ENCODE measurements around the gene ITPK1.
"Not testable (repeated sequence)": the region's sequence is repeated elsewhere in the genome, so short reads cannot be mapped to it uniquely, and the experiment has no call there.

Gene ITPK1

DNA sequence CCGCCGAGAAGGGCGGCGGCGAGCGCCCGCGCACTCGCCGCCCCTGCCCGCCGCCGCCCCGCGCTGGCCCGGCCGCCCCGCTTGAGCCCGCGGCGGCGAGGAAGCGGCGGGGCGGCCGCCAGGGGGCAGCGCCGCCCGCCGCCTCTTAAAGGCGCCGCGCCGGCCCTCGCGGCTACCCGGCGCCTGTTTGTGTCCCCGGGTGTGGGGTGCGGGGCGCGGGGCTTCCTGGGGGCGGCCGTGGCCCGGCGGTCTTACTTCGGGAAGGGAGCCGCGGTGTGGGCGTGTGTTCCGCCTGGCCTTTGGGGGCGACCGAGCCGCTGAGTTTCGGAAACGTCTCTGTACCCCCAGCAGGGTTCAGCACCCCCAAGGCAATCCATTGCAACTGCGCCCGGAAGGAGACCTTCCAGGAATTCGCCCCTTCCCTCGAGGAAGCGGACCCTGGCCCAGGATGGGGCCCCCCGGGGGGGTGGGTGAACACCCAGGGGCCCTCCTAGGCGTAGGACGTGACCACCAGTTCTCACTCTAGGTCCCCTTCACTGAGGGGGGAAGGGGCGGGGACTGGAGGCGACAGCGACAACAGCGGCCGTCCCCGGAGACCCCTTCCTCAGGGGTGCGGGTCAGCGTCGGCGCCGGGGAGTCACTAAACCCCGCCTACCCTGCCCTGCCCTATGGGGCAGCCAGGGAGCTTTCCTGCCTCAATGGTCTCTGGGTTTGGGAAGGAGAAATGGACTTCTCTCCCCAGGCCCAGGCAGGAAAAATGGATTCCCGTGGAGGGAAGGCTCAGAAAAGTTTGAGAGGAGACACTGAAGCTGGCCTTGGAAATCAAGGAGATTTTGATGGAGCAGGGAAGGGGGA is at the start of gene ITPK1:
Gene ITPK1, minus strand, starts transcription at position 105 of the 855 bp plus-strand sequence. CDS start 762 bp downstream, outside the sequence.
- DNase-seq = peak; percentile 42 to 49

DNA sequence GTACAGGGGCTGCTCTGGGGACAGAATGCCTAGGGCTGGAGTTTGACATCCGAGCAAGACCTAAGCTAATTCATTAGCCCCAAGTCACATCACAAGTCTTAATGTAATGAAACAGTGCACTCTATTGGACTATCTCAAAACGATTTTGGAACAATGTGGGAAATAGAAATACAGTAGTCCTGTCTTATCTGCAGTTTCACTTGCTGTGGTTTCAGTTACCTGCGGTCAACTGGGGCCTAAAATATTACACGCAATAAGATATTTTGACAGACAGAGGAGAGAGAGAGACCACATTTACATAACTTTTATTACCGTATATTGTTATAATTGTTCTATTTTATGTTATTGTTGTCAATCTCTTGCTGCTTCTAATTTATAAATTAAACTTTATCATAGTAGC is 47.8 kb upstream of the ITPK1 start:
- DNase-seq = no peak

DNA sequence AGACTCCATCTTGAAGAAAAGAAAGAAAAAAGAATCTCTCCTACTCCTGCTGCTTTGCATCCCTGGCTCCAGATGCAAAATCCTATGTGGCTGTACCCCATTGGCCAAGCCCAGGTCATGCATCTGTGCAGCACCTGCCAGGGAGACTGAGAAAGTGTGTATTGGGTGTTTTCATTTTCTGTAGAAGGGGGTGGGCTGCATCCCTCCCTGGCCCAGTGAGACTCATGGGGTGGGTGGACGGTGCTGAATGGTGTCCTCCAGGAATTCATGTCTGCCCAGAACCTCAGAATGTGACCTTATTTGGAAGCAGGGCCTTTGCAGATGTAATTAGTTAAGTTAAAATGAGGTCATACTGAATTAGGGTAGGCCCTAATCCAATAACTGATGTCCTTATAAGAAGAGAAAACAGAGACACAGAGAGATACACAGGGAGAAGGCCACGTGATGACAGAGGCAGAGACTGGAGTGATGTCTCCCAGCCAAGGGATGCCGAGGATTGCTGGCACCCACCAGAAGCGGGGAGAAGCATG is 45.8 kb upstream of the ITPK1 start:
- DNase-seq = no peak

DNA sequence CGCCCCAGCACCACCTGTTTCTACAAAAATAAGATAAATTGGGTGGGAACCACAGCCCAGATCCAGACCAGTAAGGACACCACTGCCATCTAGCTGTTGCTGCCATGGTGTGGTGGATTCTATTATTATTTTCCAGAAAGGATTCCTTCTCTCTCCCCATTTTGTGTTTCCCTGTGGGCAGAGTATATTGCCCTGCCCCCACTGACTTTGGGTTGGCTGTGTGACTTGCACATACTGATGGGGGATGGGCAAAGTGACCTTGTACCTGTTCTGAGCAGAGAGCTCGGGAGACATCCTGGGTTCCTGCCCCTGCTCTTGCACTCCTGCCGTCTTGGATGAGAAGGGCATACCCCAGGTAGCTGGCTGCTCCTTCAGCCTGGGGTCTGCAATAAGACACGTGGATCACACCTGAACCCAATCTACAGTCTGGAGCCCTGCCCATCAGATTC is 44.7 kb upstream of the ITPK1 start:
- no peak for DNase-seq

DNA sequence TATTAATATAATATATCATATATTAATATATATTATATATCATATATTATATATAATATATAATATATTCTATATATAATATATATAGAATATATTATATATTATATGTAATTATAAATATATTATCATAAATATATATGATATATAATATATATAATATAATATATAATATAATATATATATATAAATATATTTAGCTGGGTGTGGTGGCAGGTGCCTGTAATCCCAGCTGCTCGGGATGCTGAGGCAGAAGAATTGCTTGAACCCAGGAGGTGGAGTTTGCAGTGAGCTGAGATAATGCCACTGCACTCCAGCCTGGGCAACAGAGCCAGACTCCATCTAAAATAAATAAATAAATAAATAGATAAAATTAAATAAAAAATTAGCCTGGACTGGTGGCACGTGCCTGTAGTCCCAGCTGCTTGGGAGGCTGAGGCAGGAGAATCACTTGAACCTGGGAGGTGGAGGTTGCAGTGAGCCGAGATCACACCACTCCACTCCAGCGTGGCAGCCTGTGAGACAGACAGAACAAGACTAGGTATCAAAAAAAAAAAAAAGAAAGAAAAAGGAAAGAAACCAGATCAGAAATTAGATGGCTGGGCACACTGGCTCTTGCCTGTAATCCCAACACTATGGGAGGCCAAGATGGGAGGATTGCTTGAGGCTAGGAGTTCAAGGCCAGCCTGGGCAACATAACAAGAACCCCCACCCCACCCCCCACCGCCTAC is 44.1 kb upstream of the ITPK1 start:
- not testable (repeated sequence) for DNase-seq

DNA sequence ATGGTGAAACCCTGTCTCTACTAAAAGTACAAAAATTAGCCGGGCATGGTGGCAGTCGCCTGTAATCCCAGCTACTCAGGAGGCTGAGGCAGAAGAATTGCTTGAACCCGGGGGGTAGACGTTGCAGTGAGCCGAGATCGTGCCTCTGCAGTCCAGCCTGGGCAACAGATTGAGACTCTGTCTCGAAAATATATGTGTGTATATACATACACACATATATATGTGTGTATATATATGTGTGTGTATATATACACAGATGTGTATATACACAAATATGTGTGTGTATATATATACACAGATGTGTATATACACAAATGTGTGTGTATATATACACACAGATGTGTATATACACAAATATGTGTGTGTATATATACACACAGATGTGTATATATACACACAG is 42.6 kb upstream of the ITPK1 start:
- DNase-seq = not testable (repeated sequence)

DNA sequence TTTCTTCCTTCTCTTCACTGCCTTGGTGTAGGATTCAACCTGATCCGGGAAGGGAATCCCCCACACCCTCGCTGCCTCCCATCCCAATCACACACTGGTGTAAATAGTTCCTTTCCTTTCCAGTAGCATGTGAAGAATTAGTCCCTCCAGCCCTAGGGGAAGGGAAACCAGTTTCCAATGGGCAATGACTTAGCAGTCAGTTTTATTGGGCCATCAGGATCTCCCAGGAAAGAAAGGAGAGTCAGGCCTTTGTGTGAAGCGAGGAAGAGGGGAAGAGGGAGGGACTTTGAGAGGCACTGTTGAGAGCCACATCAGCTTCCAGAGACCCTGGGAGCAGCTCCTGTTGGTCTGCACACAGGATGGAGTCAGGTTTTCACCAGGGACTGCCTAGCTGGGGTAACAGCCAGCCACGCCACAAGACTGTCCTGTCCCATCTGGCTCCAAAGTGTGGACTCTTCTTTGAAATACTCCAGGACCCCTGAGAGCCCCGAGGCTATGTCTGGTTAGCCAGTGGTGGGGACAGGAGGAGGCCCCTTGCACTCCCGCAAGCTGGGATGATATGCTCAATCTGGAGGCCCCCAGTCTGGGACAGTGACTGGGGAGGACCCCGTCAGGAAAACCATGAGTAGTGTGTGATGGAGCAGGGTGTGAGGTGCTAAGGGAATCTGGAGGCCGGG is 41.1 kb upstream of the ITPK1 start:
- no peak for DNase-seq

DNA sequence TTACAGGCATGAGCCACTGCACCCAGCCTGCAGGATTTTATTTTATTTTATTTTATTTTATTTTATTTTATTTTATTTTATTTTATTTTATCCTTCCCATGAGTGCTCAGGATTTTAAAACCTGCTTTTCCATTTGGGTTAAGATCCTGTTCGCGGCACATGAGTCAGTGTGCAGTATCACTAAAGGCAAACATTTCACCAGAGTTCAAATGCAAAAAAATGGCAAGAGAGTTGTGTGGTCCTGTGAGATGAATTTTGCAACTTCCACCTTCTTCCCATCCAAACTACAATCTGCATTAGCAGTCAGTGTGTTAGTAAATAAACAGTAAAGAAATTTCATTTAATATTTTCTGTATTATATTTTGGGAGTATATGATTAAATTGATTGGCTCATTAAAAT is 39.9 kb upstream of the ITPK1 start:
- no peak for DNase-seq

DNA sequence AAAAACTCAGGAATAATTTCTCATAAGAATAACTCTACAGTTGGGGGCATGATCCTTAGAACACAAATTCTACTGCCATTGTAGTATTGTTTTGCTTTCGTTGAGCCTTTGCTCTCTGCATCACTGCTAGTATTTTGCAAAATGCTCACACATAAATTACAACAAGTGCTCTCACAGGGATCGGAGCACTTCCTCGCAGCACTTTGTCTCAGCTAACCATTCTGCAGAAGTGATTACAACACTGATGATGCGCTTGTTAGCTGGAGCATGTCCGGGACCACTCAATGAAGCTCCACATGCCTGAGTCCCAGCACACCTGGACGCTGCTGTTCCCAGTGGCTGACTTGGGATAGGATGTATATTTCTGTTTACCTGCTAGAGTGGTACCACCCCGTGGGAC is 37.4 kb upstream of the ITPK1 start:
- no peak for DNase-seq

DNA sequence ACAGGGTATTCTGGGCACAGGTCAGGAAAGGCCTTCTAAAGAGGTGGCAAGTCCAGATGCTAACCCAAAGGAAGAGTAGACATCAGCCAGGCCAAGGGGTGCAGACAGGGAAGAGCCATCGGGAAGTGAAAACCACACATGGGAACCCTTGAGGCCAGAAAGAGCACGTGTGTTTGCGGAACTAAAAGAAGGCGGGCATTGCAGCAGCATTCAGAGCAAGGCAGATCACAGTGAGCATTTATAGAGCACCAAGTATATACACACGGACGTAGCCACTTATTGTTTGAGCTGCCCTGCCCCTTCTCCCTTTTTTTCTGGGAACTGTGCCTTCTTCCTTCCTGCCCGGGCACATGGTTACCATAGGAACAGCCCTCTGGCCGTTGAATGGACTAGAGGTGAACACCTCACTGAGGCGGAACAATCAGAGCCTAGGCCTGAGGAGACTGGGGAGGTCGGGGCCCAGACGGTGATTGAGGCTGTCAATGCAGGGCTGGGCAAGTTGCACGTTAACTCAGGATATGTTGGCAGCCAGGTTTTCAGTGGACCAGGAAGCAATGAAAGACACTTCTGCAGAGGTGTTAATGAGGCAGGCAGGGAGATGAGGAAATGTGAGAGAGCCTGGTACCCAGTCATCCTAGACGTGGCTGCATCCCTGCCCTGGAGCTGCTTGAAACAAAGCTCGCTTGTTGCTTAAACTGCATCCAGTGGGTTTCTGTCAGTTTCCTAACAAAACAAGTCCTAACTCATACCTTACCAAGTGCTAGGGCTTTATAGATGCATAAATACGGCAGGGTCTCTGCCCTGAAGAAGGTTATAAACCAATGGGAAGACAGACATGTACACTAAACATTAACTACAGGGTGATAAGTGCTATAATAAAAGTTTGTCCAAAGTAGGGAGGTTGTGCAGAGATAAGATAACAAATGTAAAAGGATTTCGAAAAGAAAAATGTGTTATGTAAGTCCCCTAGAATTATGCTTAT is 34.8 kb upstream of the ITPK1 start:
- peak in 1 of 2 donors; percentile 7 for DNase-seq

DNA sequence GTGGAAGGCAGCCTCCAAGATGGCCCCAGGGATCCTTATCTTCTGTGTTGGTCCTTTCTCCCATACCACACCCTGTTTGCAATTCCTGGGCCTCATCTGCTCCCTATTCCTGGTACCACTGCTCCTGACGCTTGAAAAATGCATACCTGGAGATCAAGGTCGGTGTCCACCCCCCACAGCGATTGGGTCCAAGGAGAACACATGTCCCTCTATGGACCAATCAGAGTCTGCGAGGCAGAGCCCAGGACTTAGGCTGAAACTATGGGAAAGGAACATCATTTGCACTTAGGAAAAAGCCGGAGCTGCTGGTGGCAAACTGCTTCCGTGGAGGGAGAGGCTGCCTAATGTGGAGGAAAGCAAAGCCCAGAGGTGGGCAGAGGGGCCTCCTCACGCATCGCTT is 33.3 kb upstream of the ITPK1 start:
- no peak for DNase-seq

DNA sequence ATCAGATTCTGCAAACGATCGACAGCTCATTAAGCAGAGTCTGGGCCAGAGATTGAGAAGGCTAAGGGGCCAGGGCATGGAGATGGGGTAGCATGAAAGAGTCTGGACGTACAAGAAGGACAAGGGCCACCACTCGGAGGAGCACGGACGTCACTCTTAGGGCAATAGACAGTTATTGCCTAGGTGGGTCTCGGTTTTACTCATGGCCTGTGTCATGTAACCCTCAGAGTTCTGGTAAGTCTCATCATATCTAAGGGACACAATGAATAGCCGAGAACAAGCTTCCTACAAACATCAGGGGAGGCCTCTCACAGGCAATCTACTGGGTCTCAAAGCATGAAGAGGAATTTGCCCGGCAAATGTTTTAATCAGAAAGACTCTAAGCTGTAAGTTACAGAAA is 30.4 kb upstream of the ITPK1 start:
- DNase-seq = no peak

DNA sequence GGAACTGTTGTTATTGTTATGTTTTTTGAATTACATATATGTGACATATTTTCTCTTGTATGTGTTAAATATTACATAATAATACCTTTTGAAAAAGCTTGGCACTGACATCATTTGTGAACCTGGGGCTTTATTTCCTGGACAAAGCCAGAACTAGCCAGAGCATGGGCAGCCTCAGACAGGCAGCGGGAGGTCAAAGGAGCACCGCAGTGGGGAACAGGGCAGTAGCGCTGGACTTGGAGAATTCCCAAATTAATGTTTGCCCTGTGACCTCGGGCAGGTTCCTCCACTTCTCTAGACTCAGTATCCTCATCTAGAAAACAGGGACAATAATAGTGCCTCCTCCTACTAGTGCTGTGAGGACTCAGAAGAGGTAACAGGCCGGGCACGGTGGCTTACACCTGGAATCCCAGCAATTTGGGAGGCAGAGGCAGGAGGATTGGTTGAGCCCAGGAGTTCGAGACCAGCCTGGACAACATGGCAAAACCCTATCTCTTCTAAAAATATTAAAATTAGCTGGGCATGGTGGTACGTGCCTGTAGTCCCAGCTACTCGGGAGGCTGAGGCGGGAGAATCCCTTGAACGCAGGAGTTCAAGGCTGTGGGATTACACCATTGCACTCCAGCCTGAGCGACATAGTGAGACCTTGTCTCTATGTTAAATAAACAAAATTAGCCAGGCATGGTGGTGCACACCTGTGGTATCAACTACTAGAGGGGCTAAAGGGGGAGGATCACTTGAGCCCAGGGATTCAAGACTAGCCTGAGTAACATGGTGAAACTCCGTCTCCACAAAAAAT is 27.3 kb upstream of the ITPK1 start:
- no peak for DNase-seq

DNA sequence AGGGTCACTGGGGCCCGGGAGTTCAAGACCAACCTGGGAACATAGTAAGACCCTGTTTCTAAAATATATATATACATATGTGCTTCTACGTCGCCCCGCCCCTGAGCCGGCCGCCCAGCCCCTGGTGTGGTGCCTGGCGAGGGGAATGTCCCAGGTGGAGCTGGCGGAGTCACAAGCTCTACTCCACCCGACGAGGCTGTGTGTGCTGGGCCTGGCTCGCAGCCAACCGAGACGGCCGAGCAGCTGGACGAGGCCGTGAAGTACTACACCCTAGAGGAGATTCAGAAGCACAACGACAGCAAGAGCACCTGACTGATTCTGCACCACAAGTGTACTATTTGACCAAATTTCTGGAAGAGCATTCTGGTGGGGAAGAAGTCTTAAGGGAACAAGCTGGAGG is 22.1 kb upstream of the ITPK1 start:
- no peak for DNase-seq

DNA sequence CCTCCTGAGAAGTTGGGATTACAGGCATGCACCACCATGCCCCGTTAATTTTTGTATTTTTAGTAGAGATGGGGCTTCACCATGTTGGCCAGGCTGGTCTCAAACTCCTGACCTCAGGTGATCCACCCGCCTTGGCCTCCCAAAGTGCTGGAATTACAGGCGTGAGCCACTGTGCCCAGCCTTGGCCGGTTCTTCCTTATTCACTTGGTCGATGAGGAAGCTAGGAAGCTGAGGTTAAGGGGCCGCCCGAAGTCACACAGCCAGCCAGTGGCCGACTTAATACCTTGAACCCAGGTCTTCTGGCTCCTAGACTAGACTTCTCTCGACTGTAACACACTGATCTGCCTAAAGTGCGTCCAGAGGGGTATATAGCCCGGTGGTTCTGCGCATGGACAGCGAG is 20.8 kb upstream of the ITPK1 start:
- not testable (repeated sequence) for DNase-seq

DNA sequence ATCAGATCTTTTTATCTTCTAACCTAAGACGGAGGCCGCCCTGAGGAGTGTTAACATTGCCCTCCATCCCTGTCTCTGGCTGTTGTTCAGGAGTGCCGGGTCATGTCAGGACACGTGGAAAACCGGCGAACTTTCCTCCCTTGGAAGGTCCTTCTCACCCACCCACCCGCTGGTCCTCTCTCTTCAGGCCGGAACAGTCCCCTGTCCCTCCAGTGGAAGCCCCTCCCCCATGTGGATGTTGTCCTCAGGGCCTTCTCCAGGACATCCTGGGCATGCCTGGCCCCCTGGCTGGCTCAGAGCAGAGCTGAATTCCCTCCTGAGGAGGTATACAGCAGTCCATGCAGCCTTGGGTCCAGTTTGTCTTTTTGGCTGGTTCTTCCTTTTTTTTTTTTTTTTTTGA is 20.3 kb upstream of the ITPK1 start:
- DNase-seq = no peak

DNA sequence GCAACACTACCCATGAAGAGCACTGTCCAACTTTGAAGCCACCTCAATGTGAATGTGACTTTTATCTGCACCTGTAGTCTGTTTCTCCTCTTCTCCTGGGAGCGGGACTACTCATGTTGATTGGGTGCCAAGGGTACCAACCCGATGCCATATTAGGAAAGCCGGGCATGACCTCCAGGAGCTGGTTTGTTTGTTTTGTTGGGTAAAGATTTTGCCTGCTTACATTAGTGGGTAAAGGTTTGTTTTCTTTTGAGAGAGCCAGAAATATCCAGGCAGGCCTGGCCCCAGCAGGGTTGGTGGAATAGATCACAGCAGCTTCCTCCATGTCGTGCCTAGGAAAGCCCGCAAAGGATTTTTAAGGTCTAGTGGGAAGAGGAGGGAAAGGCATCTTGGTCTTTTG is 19.7 kb upstream of the ITPK1 start:
- DNase-seq = no peak

DNA sequence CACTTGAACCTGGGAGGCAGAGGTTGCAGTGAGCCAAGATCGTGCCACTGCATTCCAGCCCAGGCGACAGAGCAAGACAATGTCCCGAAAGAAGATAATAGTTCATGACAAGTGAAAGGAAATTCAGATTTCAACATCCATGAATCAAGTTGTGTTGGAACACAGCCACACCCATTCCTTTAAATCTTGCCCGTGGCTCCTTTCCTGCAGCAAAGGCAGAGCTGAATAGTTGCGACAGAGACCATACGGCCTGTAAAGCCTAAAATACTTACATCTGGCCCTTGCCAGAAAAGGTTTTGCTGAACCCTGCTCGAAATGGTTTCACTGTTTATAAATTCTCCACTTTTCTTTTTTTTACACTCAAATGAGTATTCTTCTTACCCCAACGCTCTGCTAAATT is 17.7 kb upstream of the ITPK1 start:
- DNase-seq = no peak

DNA sequence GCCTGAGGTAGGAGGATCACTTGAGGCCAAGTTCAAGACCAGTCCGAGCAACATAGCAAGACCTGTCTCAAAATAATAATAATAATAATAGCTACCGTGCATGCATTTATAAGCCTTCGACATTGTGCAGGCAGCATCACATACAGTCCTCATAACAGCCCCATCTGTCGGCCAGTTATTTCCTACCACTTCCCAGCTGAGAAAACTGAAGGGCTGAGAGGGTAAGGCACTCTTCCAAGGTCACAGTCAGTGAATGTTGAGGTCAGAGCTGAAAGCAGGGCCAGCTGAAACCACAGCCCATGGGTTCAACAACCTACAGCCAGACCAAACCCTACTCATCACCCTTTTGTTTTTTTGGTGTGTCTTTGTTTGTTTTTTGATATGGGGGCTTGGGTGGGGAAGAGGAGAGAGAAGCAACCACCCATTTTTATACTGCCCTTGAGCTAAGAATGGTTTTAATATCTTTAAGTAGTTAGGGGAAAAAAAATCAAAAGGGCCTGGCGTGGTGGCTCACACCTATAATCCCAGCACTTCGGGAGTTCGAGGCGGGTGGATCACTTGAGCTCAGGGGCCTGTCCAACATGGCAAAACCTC is 16.8 kb upstream of the ITPK1 start:
- DNase-seq = peak; percentile 9 to 14

DNA sequence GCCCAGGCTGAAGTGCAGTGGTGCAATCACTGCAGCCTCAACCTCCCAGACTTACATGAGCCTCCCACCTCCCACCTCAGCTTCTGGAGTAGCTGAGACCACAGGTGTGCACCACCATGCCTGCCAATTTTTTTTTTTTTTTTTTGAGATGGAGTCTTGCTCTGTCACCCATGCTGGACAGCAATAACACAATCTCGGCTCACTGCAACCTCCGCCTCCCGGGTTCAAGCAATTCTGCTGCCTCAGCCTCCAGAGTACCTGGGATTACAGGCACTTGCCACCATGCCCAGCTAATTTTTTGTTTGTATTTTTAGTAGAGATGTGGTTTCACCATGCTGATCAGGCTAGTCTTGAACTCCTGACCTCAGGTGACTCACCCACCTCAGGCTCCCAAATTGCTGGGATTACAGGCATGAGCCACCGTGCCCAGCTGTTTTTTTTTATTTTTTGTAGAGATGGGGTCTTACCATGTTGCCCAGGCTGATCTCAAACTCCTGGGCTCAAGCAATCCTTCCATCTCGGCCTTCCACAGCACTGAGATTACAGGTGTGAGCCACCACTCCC is 15.6 kb upstream of the ITPK1 start:
- DNase-seq = not testable (repeated sequence)

Measured in hippocampal formation (tissue), 2 donors.